GM18867 (cell line): Measurements from ENCODE around the gene UFSP1.

Experiments used
- ATAC-seq: cut with Tn5 transposase; IDR thresholded peaks from one replicate; pipeline ENCODE4 v1.9.1; 2021; ENCODE audit warnings: mild to moderate bottlenecking, moderate library complexity; ENCODE audit not compliant: unreplicated experiment

UFSP1 gene

GRCh38 chr7:100882785-100883526 lies 6.6 kb downstream of the UFSP1 start:
- no peak for ATAC-seq

- ATAC-seq, result no peak
Measured at GRCh38 chr7:100882201-100882600, 7.3 kb downstream of the UFSP1 start.

- no peak for ATAC-seq
Measured at GRCh38 chr7:100881136-100881535, 8.4 kb downstream of the UFSP1 start.

DNA sequence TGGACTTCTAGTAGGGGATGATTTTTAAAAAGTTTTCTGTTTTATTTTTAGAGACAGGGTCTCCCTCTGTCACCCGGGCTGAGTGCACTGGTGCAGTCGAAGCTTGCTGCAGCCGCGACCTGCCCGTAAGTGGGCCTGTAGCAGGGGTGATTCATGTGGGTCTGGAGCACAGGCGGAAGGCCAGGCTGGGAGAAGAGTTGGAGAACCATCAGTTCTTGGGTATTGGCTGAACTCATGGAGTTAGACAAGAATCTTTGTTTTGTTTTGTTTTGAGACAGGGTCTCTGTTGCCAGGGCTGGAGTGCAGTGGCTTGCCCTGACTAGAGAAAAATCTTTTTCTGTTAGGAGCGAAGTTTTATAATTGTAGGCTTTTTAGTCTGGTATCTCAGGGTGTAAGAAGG lies 8.9 kb downstream of the UFSP1 start:
- no peak for ATAC-seq

- no peak for ATAC-seq
Measured at GRCh38 chr7:100879685-100880261, 9.7 kb downstream of the UFSP1 start.

- ATAC-seq, result no peak
Measured at GRCh38 chr7:100878685-100879084, 10.8 kb downstream of the UFSP1 start.

- ATAC-seq, result no peak
Measured at GRCh38 chr7:100878013-100878412, 11.5 kb downstream of the UFSP1 start.

DNA sequence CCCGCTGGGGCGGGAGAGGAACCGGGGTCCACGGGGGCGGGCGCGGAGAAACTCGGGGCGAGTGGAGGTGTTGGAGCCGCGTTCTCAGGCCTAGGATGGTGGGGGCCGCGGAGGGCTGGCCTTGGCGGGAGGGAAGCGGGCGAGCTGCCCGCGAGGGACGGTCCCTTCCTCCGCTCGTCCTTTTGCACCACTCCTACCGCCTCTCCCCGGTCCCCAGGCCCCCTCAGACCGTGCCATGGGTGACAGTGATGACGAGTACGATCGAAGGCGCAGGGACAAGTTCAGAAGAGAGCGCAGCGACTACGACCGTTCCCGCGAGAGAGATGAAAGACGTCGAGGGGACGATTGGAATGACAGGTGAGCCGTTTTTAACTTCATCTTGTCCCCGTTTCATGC lies 14.2 kb downstream of the UFSP1 start:
- ATAC-seq, result peak; percentile 26

DNA sequence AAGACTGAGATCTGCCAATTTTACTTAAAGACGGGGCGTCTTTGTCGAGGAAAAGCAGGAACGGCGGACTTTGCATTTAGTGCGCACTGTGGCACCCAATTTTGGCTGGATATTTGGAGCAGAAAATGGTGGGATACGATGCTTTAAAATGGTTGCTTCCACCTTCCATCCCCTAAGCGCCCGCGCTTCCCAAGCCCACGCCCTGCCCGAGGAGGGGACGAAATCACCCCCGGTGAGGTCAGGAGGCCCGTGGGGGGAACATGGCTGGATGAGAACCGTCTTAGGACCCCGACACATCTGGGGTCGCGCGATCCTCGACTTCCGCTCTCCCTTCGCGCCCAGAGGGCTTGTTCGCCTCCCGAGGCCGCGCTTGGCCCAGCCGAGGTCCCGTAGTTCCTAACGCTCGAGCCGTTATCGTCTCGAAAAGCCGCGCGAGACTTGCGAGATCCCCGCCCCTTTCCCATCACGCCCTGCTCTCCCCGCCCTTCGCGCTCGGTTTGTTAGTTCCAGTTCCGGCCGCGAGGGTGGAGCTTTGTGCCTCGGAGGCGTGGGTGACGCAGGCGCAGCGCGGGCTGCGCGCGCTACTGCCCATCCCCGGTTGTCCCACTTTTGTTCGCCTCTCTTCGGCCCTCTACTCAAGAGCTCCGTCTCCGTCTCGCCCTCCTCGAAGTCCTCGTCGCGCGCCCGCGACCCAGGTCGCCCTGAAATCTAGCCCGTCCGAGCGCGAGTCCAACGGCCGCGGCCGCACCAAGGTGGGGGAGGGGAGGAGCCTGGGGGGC lies 14.7 kb downstream of the UFSP1 start, which contains the start of gene SRRT:
SRRT (plus strand) TSS at position 527 of the 779 bp plus-strand sequence. CDS start 488 bp downstream, outside the sequence.
- ATAC-seq, result peak; percentile 82

GRCh38 chr7:100874300-100874576 lies 15.3 kb downstream of the UFSP1 start:
- no peak for ATAC-seq

- no peak for ATAC-seq
Measured at GRCh38 chr7:100873599-100874299, 15.8 kb downstream of the UFSP1 start.

DNA sequence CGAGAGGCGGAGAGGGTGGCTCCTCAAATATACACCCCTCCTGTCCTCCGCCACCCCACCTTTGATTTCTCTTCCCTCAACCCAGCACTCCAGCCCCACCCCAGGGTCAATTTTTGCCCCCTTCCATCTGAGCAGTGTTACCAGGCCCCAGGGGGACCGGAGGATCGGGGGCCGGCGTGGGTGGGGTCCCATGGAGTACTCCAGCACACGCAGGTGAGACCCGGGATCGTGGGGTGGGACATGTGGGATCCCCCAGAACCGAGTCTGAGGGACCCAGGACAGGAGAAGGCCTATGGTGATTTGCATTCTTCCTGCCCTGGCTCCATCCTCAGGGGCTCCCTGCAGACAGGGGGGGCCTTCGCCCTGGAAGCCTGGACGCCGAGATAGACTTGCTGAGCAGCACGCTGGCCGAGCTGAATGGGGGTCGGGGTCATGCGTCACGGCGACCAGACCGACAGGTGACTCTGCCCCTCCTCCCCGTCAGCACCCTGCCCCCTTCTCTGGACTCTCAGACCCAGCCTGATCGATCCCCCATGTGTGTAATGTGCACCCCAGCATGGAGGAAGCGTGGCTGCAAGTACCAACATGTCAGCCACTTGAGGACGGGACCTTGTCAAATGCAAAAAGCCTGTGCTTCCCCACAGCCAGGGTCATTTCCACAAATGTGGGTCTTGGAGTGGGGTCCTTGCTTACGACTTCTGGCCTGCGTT lies 21.6 kb downstream of the UFSP1 start:
- ATAC-seq, result no peak

DNA sequence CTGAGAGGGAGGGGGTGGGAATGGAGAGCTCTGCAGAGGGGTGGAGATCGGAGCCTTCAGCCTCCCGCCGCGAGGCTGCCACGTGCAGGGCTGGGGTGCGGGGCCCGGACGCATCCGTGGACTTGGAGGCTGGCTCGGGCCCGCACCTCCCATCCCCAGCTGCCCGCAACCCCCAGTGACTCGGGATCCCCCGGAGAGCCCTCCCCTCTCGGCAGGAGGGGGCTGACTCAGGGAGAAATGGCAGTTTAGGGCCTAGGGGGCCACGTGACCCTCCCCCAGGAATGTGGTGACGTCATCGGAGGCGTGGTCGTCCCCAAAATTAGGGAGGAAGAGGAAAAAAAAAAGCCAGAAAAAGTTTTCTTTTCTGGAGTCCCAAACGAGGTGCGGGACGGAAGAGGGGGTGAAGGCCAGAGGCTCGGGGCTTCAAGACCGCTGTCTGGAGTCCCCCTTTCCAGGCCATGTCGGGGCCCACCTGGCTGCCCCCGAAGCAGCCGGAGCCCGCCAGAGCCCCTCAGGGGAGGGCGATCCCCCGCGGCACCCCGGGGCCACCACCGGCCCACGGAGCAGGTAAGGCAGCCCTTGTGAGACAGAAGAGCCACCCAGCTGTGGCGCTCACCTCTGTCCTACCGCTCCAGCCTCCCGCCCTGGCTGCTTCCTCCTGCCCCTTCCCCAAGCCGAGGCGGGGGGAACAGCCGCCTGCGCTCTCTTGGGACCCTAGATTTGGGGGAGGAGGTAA lies 22.3 kb downstream of the UFSP1 start, which contains the start of gene TRIP6:
TRIP6 (plus strand) TSS at position 348 of the 736 bp plus-strand sequence; CDS start at position 459, 111 bp downstream.
- no peak for ATAC-seq

- no peak for ATAC-seq
Measured at GRCh38 chr7:100866729-100867039, 22.8 kb downstream of the UFSP1 start.

DNA sequence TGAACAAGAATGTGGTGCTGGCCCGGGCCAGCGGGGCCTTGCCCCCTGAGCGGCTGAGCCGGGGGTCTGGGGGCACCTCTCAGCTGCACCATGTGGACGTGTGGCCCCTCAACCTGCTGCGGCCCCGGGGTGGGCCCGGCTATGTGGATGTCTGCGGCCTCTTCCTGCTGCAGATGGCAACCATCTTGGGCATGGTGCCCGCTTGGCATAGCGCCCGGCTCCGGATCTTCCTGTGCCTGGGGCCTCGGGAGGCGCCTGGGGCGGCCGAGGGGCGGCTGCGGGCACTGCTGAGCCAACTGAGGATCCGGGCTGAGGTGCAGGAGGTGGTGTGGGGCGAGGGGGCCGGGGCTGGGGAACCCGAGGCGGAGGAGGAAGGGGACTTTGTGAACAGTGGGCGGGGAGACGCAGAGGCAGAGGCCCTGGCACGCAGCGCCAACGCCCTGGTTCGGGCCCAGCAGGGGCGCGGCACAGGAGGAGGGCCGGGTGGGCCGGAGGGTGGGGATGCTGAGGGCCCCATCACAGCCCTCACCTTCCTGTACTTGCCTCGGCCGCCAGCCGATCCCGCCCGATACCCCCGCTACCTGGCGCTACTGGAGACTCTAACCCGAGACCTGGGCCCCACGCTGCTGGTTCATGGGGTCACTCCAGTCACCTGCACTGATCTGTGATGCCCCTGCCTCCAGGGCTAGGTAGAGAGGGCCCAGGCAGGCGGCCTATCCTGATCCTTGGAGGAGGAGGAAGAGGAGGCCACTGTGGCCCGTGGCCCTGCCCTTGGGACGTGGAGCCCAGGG lies 23.4 kb downstream of the UFSP1 start:
- ATAC-seq, result no peak

DNA sequence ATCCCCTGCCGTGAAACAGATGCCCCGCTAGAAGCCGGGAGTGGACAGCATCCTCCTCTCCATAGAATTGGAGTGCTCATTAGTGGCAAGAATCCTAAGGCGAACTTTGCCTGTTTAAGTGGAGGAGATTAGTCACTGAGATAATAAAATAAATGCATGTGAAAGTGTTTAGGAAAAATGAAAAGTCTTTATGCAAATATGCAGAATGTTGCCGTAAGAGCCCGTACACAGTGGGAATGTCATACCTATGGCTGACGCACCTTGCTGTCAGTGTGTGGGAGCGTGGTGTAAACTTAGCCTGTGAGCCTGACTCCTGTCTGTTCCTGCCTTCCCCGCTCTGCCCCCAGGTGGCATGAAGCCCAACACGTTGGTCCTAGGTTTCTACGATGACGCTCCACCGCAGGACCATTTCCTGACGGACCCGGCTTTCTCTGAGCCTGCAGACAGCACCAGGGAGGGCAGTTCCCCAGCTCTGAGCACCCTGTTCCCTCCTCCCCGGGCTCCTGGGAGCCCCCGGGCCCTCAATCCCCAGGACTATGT lies 24.1 kb downstream of the UFSP1 start:
- no peak for ATAC-seq

DNA sequence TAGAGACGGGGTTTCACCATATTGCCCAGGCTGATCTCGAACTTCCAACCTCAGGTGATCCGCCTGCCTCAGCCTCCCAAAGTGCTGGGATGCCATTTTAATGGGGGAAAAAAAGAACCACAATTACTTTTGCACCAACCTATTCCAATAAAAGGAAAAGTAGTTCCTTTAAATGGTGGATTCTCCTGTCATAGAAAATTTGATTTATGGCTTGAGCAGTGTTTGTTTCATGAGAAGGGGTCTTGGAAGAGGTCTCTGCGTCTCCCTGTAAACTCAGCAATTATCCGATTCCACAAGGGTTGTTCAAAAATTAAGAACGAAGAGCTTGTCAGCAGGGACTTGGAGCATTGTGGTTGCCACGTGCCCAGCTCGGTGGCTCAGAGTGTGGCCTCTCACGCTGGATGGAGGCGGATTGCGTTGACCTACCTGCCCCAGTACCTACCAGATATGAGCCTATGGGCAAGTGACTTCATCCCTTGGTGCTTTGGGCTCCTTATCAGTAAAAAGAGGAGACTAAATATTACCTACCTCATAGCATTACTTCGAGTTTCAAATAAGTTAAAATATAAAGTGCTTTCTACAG lies 25.2 kb downstream of the UFSP1 start:
- no peak for ATAC-seq

- ATAC-seq, result no peak
Measured at GRCh38 chr7:100863406-100863950, 26.0 kb downstream of the UFSP1 start.

DNA sequence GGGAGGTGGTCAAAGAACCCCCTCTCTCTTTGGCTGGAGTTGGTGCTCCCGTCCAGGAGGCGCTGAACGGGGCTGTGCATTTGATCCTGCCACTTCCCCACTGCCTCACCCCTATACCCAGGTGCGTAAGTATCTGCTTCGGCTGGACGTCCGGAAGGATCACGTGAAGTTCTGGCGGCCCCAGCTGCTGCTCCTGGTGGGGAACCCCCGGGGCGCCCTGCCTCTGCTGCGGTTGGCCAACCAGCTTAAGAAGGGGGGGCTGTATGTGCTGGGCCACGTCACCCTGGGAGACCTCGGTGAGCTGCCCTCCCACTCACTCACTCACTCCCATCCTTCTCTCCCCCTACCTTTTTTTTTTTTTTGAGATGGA lies 27.9 kb downstream of the UFSP1 start:
- no peak for ATAC-seq
